ENCODE data around the gene ATP5ME. TPM values are rescaled to one million over a fixed set of nuclear protein-coding genes. Genes with fewer than 3 reads are reported as not detected.

The ATP5ME gene
- total and polyA plus RNA-seq, 4 donors: 31.4 to 621 (median 169) TPM

- TF ChIP-seq REST (IDR thresholded peaks at IDR 0.05): peak; percentile 46
- TF ChIP-seq ATF3 (IDR thresholded peaks at IDR 0.05): no peak
- no peak for TF ChIP-seq RAD21 (IDR thresholded peaks at IDR 0.05)
- no peak for TF ChIP-seq GABPA (IDR thresholded peaks at IDR 0.05 in 1 of 2, conservative IDR thresholded peaks at IDR 0.05 in 1 of 2)
Observed at GRCh38 chr4:687048-687970, 13.2 kb upstream of the ATP5ME start (continued).

- Histone ChIP-seq H3K27ac (ENCODE audit: low read depth in 1 of 2, low read length in 2 of 2) (peak overlapping the region; percentile 60 to 79), H3K4me3 (ENCODE audit: low read depth in 1 of 3, low read length in 3 of 3) (no peak overlapping the region), H3K9me3 (ENCODE audit: control insufficient read depth in 4 of 4, low read length in 3 of 4) (no peaks in the 10 kb centered on the region), H3K36me3 (ENCODE audit: control insufficient read depth in 4 of 4, insufficient read depth in 3 of 4, low read depth in 1 of 4, low read length in 3 of 4) (no peaks in the 10 kb centered on the region), H3K9ac (ENCODE audit: low read depth in 1 of 2, low read length in 2 of 2) (no peak overlapping the region), H3K27me3 (ENCODE audit: control insufficient read depth in 4 of 4, insufficient read depth in 4 of 4, low read length in 3 of 4) (no peaks in the 10 kb centered on the region), H3K4me1 (ENCODE audit: control insufficient read depth in 4 of 4, insufficient read depth in 4 of 4, low read length in 3 of 4) (peaks cover 9 to 32% (median 19%) of the 10 kb centered on the region in 4 donors)
- 94% methylated on average over 31 of the region's 31 CpGs for WGBS
- no peak for TF ChIP-seq REST (IDR thresholded peaks at IDR 0.05)
- no peak for TF ChIP-seq EGR1 (IDR thresholded peaks at IDR 0.05; ENCODE audit: low read depth in 2 of 2)
- no peak for TF ChIP-seq SP1 (IDR thresholded peaks at IDR 0.05)
- no peak for TF ChIP-seq JUND (IDR thresholded peaks at IDR 0.05)
- TF ChIP-seq GABPA (IDR thresholded peaks at IDR 0.05 in 1 of 2, conservative IDR thresholded peaks at IDR 0.05 in 1 of 2): no peak
- TF ChIP-seq FOXA1 (IDR thresholded peaks at IDR 0.05): no peak
- TF ChIP-seq HNF4A (conservative IDR thresholded peaks at IDR 0.05): no peak
- no peak for TF ChIP-seq RXRA (IDR thresholded peaks at IDR 0.05)
- no peak for TF ChIP-seq ATF3 (IDR thresholded peaks at IDR 0.05)
- no peak for TF ChIP-seq FOXA2 (IDR thresholded peaks at IDR 0.05)
- no peak for TF ChIP-seq YY1 (IDR thresholded peaks at IDR 0.05)
- DNase-seq (ENCODE audit: low spot score): no peak
Observed at GRCh38 chr4:686413-687040, 12.5 kb upstream of the ATP5ME start.

All from liver (tissue), 9 donors.